Prostate gland (tissue), 2 donors: ENCODE measurements around the gene GRM8. TPM values are rescaled to one million over a fixed set of nuclear protein-coding genes. Genes with fewer than 3 reads are reported as not detected.

Source experiments
- DNase-seq: peaks from one replicate; pipeline ENCODE4 v3.0.0-alpha.2; 2019; ENCODE audit warnings: low spot score
- H3K27ac ChIP-seq, 2 donors: fragments of 200-600 bp; sonication (generic); 2 replicates each; pipeline ENCODE4 v1.5.1; 2017 to 2019
- H3K27me3 ChIP-seq: fragments of 200-600 bp; sonication (generic); replicated peaks from 2 replicates; pipeline ENCODE4 v1.5.1; 2019; ENCODE audit not compliant: insufficient read depth
- H3K36me3 ChIP-seq, 2 donors: fragments of 200-600 bp; sonication (generic); 1 replicate in 1 of 2; 2 replicates in 1 of 2; pipeline versions ENCODE4 v1.5.1 to v1.8.1; 2017 to 2019
- H3K4me1 ChIP-seq: fragments of 200-600 bp; sonication (generic); replicated peaks from 2 replicates; pipeline ENCODE4 v1.5.1; 2019
- H3K4me3 ChIP-seq, 2 donors: fragments of 200-600 bp; sonication (generic); 2 replicates each; pipeline ENCODE4 v1.5.1; 2017 to 2019
- H3K9me3 ChIP-seq: fragments of 200-600 bp; sonication (generic); 2 replicates; pipeline ENCODE4 v1.5.1; 2017
- CTCF ChIP-seq, 4 experiments: fragments of 200-600 bp in 2 of 4; fragments of 450-650 bp in 2 of 4; sonication (generic) in 2 of 4; IDR thresholded peaks; 1 replicate in 3 of 4; 2 replicates in 1 of 4; pipeline ENCODE4 v1.5.1; 2016 to 2019; ENCODE audit warnings: antibody characterized with exemption in 4 of 4, mild to moderate bottlenecking in 2 of 4, moderate library complexity in 2 of 4
- POLR2A ChIP-seq: fragments of 450-650 bp; IDR thresholded peaks from one replicate; pipeline ENCODE4 v1.6.1; 2016; ENCODE audit warnings: antibody characterized with exemption, mild to moderate bottlenecking
- POLR2AphosphoS5 ChIP-seq: sonication (generic); formaldehyde crosslinking; IDR thresholded peaks from one replicate; pipeline ENCODE4 v1.6.1; 2017; ENCODE audit warnings: antibody characterized with exemption
- WGBS: methylation state at CpG from one replicate; pipeline ENCODE4 v1.1.5; 2018; 5-methylcytosine and 5-hydroxymethylcytosine counted together
- intact Hi-C: fragments of 100-400 bp; cut with DNase I; formaldehyde crosslinking; loops from one replicate; pipeline ENCODE4 v1.14.2; 2022
- total RNA-seq, 2 donors: library from RNA; depleted of rRNA; stranded (reverse); fragments of >200 nt; gene quantifications; one replicate each; pipeline ENCODE4 v1.1.0, GENCODE V29; 2016

Gene GRM8
- total RNA-seq, 2 donors from 2014 or later, result 1.3 to 3.7 TPM

GRCh38 chr7:126993626-126994213 is 259.0 kb downstream of the GRM8 start:
- no peaks in the 10 kb centered on the region for H3K27me3 ChIP-seq
- H3K4me1 ChIP-seq, result no peaks in the 10 kb centered on the region
- intact Hi-C loops, result no loop called here
- no peak overlapping the region for H3K27ac ChIP-seq
- H3K9me3 ChIP-seq, result no peaks in the 10 kb centered on the region
- 87% methylated on average over 2 of the region's 2 CpGs for WGBS
- no peaks in the 10 kb centered on the region for H3K36me3 ChIP-seq
- H3K4me3 ChIP-seq, result no peak overlapping the region
- no peak for TF ChIP-seq CTCF (IDR thresholded peaks at IDR 0.05)
- TF ChIP-seq POLR2AphosphoS5, result no peak
- TF ChIP-seq POLR2A, result no peak
- no peak for DNase-seq

- H3K36me3 ChIP-seq, result no peaks in the 10 kb centered on the region
- no peaks in the 10 kb centered on the region for H3K27me3 ChIP-seq
- H3K27ac ChIP-seq, result no peak overlapping the region
- no peak for DNase-seq
- H3K4me3 ChIP-seq, result no peak overlapping the region
- no peaks in the 10 kb centered on the region for H3K4me1 ChIP-seq
- no peak for TF ChIP-seq POLR2A
- 89% methylated on average over 4 of the region's 4 CpGs for WGBS
- intact Hi-C loops, result no loop called here
- H3K9me3 ChIP-seq, result no peaks in the 10 kb centered on the region
Observed at GRCh38 chr7:126988022-126988421, 264.7 kb downstream of the GRM8 start.

- no peak for DNase-seq
- H3K4me1 ChIP-seq, result no peaks in the 10 kb centered on the region
- intact Hi-C loops, result no loop called here
- no peak overlapping the region for H3K27ac ChIP-seq
- H3K36me3 ChIP-seq, result no peaks in the 10 kb centered on the region
- no peak for TF ChIP-seq CTCF (IDR thresholded peaks at IDR 0.05)
- no peak for TF ChIP-seq POLR2A
- TF ChIP-seq POLR2AphosphoS5, result no peak
- H3K9me3 ChIP-seq, result no peaks in the 10 kb centered on the region
- no peaks in the 10 kb centered on the region for H3K27me3 ChIP-seq
- no peak overlapping the region for H3K4me3 ChIP-seq
- WGBS, result 57% methylated on average over 2 of the region's 2 CpGs
Observed at GRCh38 chr7:126979722-126980121, 273.0 kb downstream of the GRM8 start.

- TF ChIP-seq CTCF (IDR thresholded peaks at IDR 0.05) (no peak), POLR2A (no peak), POLR2AphosphoS5 (no peak)
- intact Hi-C loops, result no loop called here
- H3K27ac ChIP-seq, result no peak overlapping the region
Observed at GRCh38 chr7:126978865-126979264, 273.9 kb downstream of the GRM8 start.

GRCh38 chr7:126973066-126973465 is 279.7 kb downstream of the GRM8 start:
- intact Hi-C loops, result no loop called here
- H3K27ac ChIP-seq, result no peak overlapping the region
- H3K27me3 ChIP-seq, result no peaks in the 10 kb centered on the region
- no peak for TF ChIP-seq POLR2AphosphoS5
- no peak for TF ChIP-seq CTCF (IDR thresholded peaks at IDR 0.05)
- no peak for TF ChIP-seq POLR2A
- H3K36me3 ChIP-seq, result no peaks in the 10 kb centered on the region
- no peak overlapping the region for H3K4me3 ChIP-seq
- no peak for DNase-seq
- no peaks in the 10 kb centered on the region for H3K9me3 ChIP-seq
- no peaks in the 10 kb centered on the region for H3K4me1 ChIP-seq

More at GRCh38 chr7:126978865-126979264, 273.9 kb downstream of the GRM8 start:
- no peaks in the 10 kb centered on the region for H3K9me3 ChIP-seq
- no peaks in the 10 kb centered on the region for H3K27me3 ChIP-seq
- no peak for DNase-seq
- H3K4me3 ChIP-seq, result no peak overlapping the region
- no peaks in the 10 kb centered on the region for H3K4me1 ChIP-seq
- no peaks in the 10 kb centered on the region for H3K36me3 ChIP-seq
- WGBS, result 52% methylated on average over 3 of the region's 3 CpGs
